NCI-H524 treated with DMSO at 0.1 percent for 48 hours (cell line): ENCODE data around the gene COLEC11.
"Not testable (repeated sequence)": the region's sequence is repeated elsewhere in the genome, so short reads cannot be mapped to it uniquely, and the experiment has no call there.

Source experiments
- DNase-seq: peaks from one replicate; lab custom pipeline; 2025; lab: John Stamatoyannopoulos, UW

COLEC11 gene

DNA sequence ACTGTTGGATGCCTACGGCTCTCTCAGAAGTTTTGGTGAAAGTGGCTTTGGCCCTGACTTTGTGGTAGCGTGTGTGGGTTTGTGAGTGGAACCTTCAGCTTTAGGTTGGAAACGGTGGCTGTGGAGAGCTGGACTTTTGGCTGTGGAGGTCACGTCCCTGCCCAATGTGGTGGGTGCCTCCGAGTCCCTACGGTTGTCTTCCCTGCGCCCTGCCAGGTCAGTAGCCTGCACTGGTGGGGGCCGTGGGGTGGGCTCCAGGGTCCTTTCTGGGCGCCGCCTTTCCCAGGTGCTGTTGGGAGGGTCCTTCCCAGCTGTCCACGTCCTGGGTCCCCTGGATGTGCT lies 11.1 kb downstream of the COLEC11 start:
- no peak for DNase-seq

- DNase-seq = no peak
Measured at GRCh38 chr2:3606370-3607201, 11.7 kb downstream of the COLEC11 start.

GRCh38 chr2:3608373-3609278 lies 13.7 kb downstream of the COLEC11 start:
- no peak for DNase-seq

DNA sequence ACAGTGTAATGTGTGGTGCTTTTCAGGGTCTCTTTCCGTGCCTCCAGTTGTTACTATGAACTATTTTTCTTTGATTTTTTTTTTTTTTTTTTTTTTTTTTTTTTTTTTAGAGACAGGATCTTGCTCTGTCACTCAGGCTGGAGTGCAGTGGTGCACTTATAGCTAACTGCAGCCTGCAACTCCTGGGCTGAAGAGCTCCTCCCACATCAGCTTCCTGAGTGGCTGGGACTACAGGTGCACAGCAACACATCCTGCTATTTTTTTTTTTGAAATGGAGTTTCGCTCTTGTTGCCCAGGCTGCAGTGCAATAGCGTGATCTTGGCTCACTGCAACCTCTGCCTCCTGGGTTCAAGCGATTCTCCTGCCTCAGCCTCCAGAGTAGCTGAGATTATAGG lies 14.4 kb downstream of the COLEC11 start:
- DNase-seq = not testable (repeated sequence)

DNA sequence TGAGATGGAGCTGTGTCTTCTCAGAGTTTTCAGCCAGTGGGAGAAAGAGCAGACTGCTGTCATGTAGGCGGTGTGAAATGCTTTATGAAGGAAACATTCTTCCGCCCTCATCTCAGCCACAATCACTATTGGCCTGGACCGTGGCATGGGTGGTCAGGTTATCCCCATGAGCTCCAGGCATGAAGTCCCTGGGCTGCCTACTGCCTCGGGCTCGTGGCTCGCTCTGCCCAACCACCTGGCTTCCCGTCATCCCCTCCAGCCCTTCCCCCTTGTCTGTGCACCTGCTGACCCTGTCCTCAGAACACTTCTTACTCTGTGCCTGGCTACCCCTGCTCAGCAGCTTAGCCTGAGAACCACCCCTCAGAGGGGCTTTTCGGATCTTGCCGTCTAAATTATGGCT lies 15.5 kb downstream of the COLEC11 start:
- DNase-seq = no peak

DNA sequence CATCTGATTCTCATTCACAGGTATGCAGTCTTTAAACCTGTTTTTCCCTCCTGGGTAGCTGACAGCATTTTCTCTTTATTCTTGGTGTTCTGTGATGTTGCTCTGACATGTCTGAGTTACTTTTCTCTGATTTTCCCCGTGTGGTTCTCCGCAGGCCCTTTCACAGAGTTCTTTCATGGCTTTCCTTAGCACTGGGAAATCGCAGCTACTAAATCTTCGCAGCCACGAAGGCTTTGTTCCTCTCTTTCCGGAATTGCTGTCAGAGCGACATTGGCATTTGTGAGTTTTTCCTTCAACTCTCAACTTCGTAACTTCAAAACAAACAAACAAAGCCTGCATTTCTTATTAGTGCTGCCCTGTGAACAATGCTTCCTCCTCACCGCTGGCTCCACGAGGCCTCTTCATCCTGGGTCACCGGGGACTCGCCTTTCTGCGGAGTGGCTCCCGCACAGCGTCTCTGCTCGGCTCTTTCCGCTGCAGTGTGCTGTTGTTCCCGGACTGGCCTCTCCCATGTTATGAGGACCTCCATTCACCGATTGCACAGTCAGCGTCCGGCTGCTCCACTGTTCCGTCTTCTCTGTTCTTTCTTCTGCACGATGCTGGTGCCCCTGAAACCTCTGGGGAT lies 16.1 kb downstream of the COLEC11 start:
- DNase-seq = no peak

DNA sequence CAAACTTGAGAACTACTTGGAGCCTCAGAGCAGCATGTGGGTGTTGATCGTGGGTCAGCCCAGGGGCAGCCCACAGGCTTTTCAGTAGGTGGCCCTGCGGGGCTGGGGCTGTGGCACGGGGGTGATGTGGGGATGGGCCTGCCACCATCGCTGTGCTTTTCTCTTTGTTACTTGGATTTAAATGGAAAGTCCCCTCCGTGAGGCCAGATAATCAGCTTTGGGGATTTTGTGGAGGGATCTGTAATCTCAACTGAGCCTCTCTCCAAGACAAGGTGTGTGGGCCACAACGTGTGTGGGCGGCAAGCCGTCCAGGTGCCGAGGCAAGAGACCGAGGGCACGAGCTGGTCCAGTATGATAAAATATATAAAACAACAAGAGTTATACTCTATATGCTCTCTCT lies 16.7 kb downstream of the COLEC11 start:
- no peak for DNase-seq

DNA sequence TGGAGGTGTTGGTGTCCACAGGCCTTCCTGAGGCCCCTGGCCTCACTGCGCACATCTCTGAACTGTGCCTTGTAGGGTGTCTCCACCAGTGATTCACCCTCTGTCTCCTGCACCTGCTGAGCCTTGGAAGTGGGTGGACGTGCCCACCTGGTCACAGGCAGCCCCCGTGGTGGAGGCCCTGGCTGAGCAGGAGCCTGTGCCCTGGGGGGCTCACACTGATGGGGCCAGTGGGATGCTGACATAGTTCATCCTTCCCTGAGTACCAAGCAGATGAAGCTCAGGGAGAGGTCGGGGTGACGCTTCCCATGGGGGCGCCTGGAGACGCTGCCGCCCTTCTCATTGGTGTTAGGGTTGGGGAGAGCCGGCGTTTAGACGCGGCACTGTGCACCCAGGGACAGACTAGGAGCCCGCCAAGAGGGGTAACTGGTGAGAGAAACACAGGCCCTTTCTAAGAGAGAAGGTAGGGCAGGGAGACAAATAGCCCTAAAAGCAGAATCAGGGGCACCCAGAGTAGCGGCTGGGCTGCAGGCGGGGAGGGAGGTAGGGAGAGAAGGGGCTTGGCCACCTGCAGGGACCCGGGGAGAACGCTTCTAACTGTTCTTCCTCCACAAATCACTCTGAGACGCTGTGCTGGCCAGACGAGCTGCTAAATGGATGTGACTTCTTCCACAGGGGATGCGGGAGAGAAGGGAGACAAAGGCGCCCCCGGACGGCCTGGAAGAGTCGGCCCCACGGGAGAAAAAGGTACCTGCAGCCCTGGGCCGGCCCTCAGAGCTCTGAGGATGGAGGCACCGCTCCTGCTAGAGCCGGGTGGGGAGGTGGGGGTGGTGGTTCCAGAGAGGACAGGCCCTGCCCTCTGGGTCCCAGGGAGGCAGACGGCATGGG lies 18.0 kb downstream of the COLEC11 start:
- DNase-seq = no peak

DNA sequence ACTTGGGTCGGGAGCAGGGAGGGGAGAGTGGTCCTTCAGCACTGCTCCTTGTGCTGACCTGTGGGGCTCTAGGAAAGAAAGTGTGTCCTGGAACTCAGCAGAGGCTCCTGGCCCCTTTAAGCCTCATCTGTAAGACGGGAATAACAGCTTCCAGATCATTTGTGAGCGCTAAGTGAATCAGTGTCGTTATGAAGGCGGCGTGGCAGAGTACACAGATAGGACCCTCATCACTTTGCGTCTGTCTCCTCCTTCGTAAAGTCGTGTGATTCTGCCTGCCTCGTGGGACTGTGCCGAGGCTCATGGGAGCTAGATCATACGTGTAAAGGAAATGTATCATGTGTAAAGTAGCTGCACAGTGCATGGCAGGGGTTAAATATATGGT lies 18.6 kb downstream of the COLEC11 start:
- no peak for DNase-seq

- DNase-seq = not testable (repeated sequence)
Measured at GRCh38 chr2:3614743-3615142, 19.8 kb downstream of the COLEC11 start.

GRCh38 chr2:3615541-3616200 lies 20.8 kb downstream of the COLEC11 start:
- not testable (repeated sequence) for DNase-seq

DNA sequence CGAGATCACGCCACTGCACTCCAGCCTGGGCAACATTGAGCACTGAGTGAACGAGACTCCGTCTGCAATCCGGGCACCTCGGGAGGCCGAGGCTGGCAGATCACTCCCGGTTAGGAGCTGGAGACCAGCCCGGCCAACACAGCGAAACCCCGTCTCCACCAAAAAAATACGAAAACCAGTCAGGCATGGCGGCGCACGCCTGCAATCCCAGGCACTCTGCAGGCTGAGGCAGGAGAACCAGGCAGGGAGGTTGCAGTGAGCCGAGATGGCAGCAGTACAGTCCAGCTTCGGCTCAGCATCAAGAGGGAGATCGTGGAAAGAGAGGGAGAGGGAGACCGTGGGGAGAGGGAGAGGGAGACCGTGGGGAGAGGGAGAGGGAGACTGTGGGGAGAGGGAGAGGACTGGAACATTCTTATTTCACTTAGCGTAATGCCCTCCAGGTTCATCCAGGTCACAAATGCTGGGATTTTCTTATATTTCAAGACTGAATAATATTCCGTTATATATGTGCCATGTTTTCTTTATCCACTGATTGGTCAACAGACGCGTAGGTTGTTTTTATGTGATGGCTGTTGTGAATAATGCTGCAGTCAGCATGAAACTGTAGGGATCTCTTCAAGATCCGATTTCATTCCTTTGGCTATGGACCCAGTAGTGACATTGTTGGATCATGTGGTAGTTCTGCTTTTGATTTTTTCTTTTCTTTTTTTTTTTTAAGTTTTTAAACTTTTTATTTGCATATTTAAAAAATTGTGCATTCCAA lies 21.7 kb downstream of the COLEC11 start:
- not testable (repeated sequence) for DNase-seq

GRCh38 chr2:3617198-3617890 lies 22.4 kb downstream of the COLEC11 start:
- DNase-seq = no peak

DNA sequence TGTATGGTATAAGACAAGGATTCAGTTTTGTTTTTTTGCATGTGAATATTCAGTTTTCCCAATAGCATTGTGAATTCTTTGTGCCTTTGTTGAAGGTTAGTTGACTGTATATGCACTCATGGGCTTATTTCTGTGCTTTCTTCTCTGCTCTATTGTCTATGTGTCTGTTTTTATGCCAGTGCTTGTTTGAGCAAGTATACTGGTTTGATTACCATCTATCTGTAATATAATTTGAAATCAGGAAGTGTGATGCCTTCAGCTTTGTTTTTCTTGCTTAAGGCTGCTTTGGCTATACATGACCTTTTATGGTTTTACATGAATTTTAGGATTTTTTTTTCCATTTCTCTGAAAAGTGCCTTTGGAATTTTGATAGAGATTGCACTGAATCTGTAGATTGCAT lies 23.5 kb downstream of the COLEC11 start:
- DNase-seq = no peak

GRCh38 chr2:3619033-3619432 lies 24.1 kb downstream of the COLEC11 start:
- DNase-seq = no peak

DNA sequence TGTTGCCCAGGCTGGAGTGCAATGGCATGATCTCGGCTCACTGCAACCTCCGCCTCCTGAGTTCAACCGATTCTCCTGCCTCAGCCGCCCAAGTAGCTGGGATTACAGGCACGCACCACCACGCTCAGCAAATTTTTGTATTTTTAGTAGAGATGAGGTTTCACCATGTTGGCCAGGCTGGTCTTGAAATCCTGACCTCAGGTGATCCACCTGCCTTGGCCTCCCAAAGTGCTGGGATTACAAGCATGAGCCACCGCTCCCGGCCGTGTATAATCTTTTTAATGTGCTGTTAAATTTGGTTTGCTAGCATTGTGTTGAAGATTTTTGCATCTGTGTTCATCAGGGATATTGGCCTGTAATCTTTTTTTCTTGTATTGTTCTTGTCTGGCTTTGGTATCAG lies 24.7 kb downstream of the COLEC11 start:
- DNase-seq = not testable (repeated sequence)

GRCh38 chr2:3620834-3621233 lies 25.9 kb downstream of the COLEC11 start:
- DNase-seq = no peak

DNA sequence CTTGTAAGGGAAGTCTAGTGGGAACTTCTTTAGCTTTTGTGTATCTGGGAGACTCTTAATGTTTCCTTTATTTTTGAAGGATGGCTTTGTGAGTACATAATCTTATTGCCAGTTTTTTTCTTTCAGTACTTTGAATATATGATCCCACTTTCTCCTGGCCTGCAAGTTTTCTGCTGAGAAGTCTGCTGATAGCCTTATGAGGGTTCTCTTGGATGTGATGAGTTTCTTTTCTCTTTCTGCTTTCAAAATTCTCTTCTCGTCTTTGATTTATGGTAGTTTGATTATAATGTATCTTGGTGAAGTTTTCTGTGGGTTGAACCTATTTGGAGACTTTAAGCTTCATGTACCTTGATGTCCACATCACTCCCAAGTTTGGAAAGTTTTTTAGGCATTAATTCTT lies 28.1 kb downstream of the COLEC11 start:
- no peak for DNase-seq

- DNase-seq = no peak
Measured at GRCh38 chr2:3624059-3624794, 29.3 kb downstream of the COLEC11 start.
